Measurements from ENCODE around the gene RGS16. TPM values are rescaled to one million over a fixed set of nuclear protein-coding genes. Genes with fewer than 3 reads are reported as not detected.

Gene RGS16
- total RNA-seq, 1 donor from 2014 or later = 5.1 TPM

Other genes starting within 250 kb of the RGS16 start
- gene GLUL, start 212.6 kb downstream of the RGS16 start, total RNA-seq = 147 and 151 TPM in 2 replicates
- not detected in 2 replicates for gene TEDDM1, start 203.7 kb downstream of the RGS16 start, total RNA-seq
- gene RGSL1, start 154.2 kb downstream of the RGS16 start, total RNA-seq = not detected in 2 replicates
- gene RNASEL, start 15.1 kb downstream of the RGS16 start, total RNA-seq = 9.2 and 11.2 TPM in 2 replicates
- gene RGS8, start 80.2 kb upstream of the RGS16 start, total RNA-seq = not detected in 2 replicates
- 2.2 and 3.6 TPM in 2 replicates for gene NPL, start 185.4 kb upstream of the RGS16 start, total RNA-seq
- gene DHX9, start 235.0 kb upstream of the RGS16 start, total RNA-seq = 113 and 114 TPM in 2 replicates